H9 (cell line): Measurements from ENCODE around the gene CLCN6. TPM values are rescaled to one million over a fixed set of nuclear protein-coding genes. Genes with fewer than 3 reads are reported as not detected.

Experiments
- DNase-seq: peaks from one replicate; pipeline ENCODE4 v3.0.0-alpha.2; 2017
- H2AFZ ChIP-seq: one replicate; pipeline ENCODE4 v1.6.1; 2013; ENCODE audit warnings: mild to moderate bottlenecking, low read length, control low read depth, moderate library complexity
- H2AK5ac ChIP-seq: 2 replicates; pipeline ENCODE4 v1.6.1; 2013; ENCODE audit warnings: low read length, control low read depth, mixed read lengths; ENCODE audit not compliant: insufficient read length
- H2BK120ac ChIP-seq: one replicate; pipeline ENCODE4 v1.6.1; 2013; ENCODE audit warnings: low read depth, mild to moderate bottlenecking, low read length, control low read depth, inconsistent platforms; ENCODE audit not compliant: poor library complexity, severe bottlenecking
- H2BK12ac ChIP-seq: 2 replicates; pipeline ENCODE4 v1.6.1; 2013; ENCODE audit warnings: low read length, control low read depth, mixed read lengths, low read depth; ENCODE audit not compliant: insufficient read length
- H2BK15ac ChIP-seq: 2 replicates; pipeline ENCODE4 v1.6.1; 2013; ENCODE audit warnings: low read depth, low read length, control low read depth
- H2BK20ac ChIP-seq: one replicate; pipeline ENCODE4 v1.6.1; 2013; ENCODE audit warnings: low read depth, mild to moderate bottlenecking, low read length, control low read depth, inconsistent platforms; ENCODE audit not compliant: poor library complexity, severe bottlenecking
- H2BK5ac ChIP-seq: 2 replicates; pipeline ENCODE4 v1.6.1; 2013; ENCODE audit warnings: low read length, control low read depth, mixed read lengths; ENCODE audit not compliant: insufficient read length
- H3K14ac ChIP-seq: 2 replicates; pipeline ENCODE4 v1.6.1; 2013; ENCODE audit warnings: low read length, control low read depth; ENCODE audit not compliant: insufficient read depth
- H3K18ac ChIP-seq: 2 replicates; pipeline ENCODE4 v1.6.1; 2013; ENCODE audit warnings: low read depth, mild to moderate bottlenecking, mixed read lengths, low read length, control low read depth; ENCODE audit not compliant: insufficient read length
- H3K23ac ChIP-seq: 2 replicates; pipeline ENCODE4 v1.6.1; 2013; ENCODE audit warnings: low read length, control low read depth, mixed read lengths, low read depth; ENCODE audit not compliant: insufficient read length
- H3K23me2 ChIP-seq: 2 replicates; pipeline ENCODE4 v1.6.1; 2013; ENCODE audit warnings: low read depth, mild to moderate bottlenecking, mixed read lengths, low read length, control low read depth; ENCODE audit not compliant: insufficient read length, poor library complexity, severe bottlenecking
- H3K27ac ChIP-seq: 2 replicates; pipeline ENCODE4 v1.5.1; 2013; ENCODE audit warnings: low read length, control low read depth, mixed read lengths, low read depth; ENCODE audit not compliant: insufficient read length
- H3K27me3 ChIP-seq: 2 replicates; pipeline ENCODE4 v1.6.1; 2013; ENCODE audit warnings: low read length, control low read depth, inconsistent platforms; ENCODE audit not compliant: insufficient read depth
- H3K4ac ChIP-seq: 2 replicates; pipeline ENCODE4 v1.6.1; 2013; ENCODE audit warnings: low read depth, mild to moderate bottlenecking, control low read depth, inconsistent platforms, low read length, moderate library complexity
- H3K4me1 ChIP-seq: 2 replicates; pipeline ENCODE4 v1.6.1; 2013; ENCODE audit warnings: low read length, control low read depth, inconsistent platforms; ENCODE audit not compliant: insufficient read depth
- H3K4me2 ChIP-seq: 2 replicates; pipeline ENCODE4 v1.6.1; 2013; ENCODE audit warnings: low read length, control low read depth, mixed read lengths; ENCODE audit not compliant: insufficient read length, insufficient read depth
- H3K56ac ChIP-seq: 2 replicates; pipeline ENCODE4 v1.6.1; 2013; ENCODE audit warnings: low read depth, mild to moderate bottlenecking, mixed read lengths, low read length, control low read depth; ENCODE audit not compliant: insufficient read length
- H3K79me1 ChIP-seq: 2 replicates; pipeline ENCODE4 v1.6.1; 2013; ENCODE audit warnings: low read depth, mild to moderate bottlenecking, moderate library complexity, low read length, control low read depth, inconsistent platforms; ENCODE audit not compliant: insufficient read depth, poor library complexity, severe bottlenecking
- H3K79me2 ChIP-seq: 2 replicates; pipeline ENCODE4 v1.6.1; 2013; ENCODE audit warnings: low read length, control low read depth, inconsistent platforms; ENCODE audit not compliant: insufficient read depth
- H3K9ac ChIP-seq: 2 replicates; pipeline ENCODE4 v1.6.1; 2013; ENCODE audit warnings: low read length, control low read depth, mixed read lengths; ENCODE audit not compliant: insufficient read length; ENCODE audit errors: extremely low read depth
- H3K9me3 ChIP-seq: one replicate; pipeline ENCODE4 v1.6.1; 2013; ENCODE audit warnings: low read depth, low read length, inconsistent platforms; ENCODE audit not compliant: control insufficient read depth
- H3T11ph ChIP-seq: one replicate; pipeline ENCODE4 v1.6.1; 2013; ENCODE audit warnings: mild to moderate bottlenecking, low read length, control low read depth, inconsistent platforms
- H4K20me1 ChIP-seq: one replicate; pipeline ENCODE4 v1.6.1; 2013; ENCODE audit not compliant: control insufficient read depth, insufficient read length, insufficient read depth
- H4K5ac ChIP-seq: 2 replicates; pipeline ENCODE4 v1.6.1; 2013; ENCODE audit warnings: low read depth, mild to moderate bottlenecking, mixed read lengths, low read length, control low read depth; ENCODE audit not compliant: insufficient read length
- H4K8ac ChIP-seq: replicated peaks from 2 replicates; pipeline ENCODE4 v1.6.1; 2013; ENCODE audit warnings: low read length, control low read depth, mixed read lengths, low read depth; ENCODE audit not compliant: insufficient read length
- H4K91ac ChIP-seq: 2 replicates; pipeline ENCODE4 v1.6.1; 2013; ENCODE audit warnings: low read depth, mild to moderate bottlenecking, moderate library complexity, mixed read lengths, low read length, control low read depth; ENCODE audit not compliant: insufficient read length
- H3K27ac Mint-ChIP-seq, 3 experiments: 2 replicates in 2 of 3; 3 replicates in 1 of 3; pipeline ENCODE4 v1.8.0; 2020 to 2021; ENCODE audit warnings: mixed read lengths in 3 of 3, mild to moderate bottlenecking in 1 of 3, moderate library complexity in 1 of 3
- H3K27me3 Mint-ChIP-seq: 2 replicates; pipeline ENCODE4 v1.8.0; 2021; ENCODE audit warnings: low read depth, mild to moderate bottlenecking, moderate library complexity, mixed read lengths
- H3K36me3 Mint-ChIP-seq, 3 experiments: 2 replicates in 2 of 3; 3 replicates in 1 of 3; pipeline ENCODE4 v1.8.0; 2020 to 2021; ENCODE audit warnings: low read depth in 3 of 3, mixed read lengths in 3 of 3; ENCODE audit not compliant: insufficient read depth in 1 of 3
- H3K4me1 Mint-ChIP-seq, 2 experiments: 2 replicates each; pipeline ENCODE4 v1.8.0; 2020; ENCODE audit warnings: mixed read lengths in 2 of 2
- H3K4me3 Mint-ChIP-seq, 2 experiments: 2 replicates in 1 of 2; 3 replicates in 1 of 2; pipeline ENCODE4 v1.8.0; 2020 to 2021; ENCODE audit warnings: mild to moderate bottlenecking in 2 of 2, mixed read lengths in 2 of 2, moderate library complexity in 1 of 2
- H3K9me3 Mint-ChIP-seq, 2 experiments: 2 replicates in 1 of 2; 3 replicates in 1 of 2; pipeline ENCODE4 v1.8.0; 2020; ENCODE audit warnings: mild to moderate bottlenecking in 2 of 2, mixed read lengths in 2 of 2, moderate library complexity in 1 of 2
- WGBS: extraction: QIAGEN DNeasy Blood & Tissue Kit; methylation state at CpG from one replicate; pipeline ENCODE4 v1.1.7; 2013; ENCODE audit warnings: missing lambda C conversion rate, low lambda C conversion rate, mixed read lengths; ENCODE audit not compliant: insufficient read length; ENCODE audit errors: extremely low coverage; 5-methylcytosine and 5-hydroxymethylcytosine counted together
- total RNA-seq: library from RNA; stranded (reverse); gene quantifications from 2 replicates; pipeline ENCODE4 v1.2.1, GENCODE V29; 2021
- TF ChIP-seq, protein P1 (sequence below): fragments of 200-600 bp; sonication (generic); conservative IDR thresholded peaks from 3 replicates; pipeline ENCODE4 v1.8.0; 2021; ENCODE audit warnings: antibody characterized with exemption, mild to moderate bottlenecking

CLCN6 gene
- total RNA-seq, 1 experiment from 2014 or later: 20.5 TPM

DNA sequence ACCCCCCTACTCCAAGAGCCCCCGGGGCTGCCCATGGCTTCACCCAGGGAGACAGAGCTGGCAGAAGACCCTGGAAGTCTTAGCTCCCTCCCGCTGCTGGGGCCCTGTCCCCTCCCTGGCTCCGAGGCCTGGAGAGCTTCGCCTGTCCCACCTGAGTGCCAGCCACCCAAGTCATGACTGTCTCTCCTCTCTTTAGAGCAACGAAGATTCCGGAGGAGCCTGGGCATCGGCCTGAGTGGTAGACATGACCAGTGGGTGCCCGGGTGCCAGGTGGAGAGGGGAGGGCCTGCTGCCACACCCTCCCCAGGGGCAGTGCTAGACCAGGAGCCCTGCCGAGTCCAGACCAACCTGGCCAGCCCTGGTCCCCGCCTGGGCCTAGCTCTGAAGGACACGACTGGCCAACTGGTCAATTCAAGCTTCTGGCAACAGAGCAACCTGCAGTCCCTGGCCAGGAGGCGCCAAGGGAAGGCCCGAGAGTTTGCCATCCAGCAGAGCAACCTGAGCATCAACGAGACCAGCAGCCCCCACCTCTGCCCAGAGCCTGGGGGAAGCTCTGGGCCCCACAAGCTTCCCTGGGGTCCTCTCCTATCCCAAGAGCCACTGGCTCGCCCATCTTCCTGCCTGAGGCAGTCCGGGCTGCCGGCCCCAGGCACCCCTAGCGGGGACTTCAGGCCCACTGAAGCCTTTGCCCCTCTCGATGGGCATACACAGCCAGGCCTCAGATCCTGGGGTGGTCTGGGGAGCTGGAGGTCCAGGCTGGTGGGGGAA lies 40.1 kb upstream of the CLCN6 start:
- no peak overlapping the region for H2BK120ac ChIP-seq
- no CpG with 5 or more reads among the region's 19 CpGs for WGBS
- TF ChIP-seq, protein P1, sequence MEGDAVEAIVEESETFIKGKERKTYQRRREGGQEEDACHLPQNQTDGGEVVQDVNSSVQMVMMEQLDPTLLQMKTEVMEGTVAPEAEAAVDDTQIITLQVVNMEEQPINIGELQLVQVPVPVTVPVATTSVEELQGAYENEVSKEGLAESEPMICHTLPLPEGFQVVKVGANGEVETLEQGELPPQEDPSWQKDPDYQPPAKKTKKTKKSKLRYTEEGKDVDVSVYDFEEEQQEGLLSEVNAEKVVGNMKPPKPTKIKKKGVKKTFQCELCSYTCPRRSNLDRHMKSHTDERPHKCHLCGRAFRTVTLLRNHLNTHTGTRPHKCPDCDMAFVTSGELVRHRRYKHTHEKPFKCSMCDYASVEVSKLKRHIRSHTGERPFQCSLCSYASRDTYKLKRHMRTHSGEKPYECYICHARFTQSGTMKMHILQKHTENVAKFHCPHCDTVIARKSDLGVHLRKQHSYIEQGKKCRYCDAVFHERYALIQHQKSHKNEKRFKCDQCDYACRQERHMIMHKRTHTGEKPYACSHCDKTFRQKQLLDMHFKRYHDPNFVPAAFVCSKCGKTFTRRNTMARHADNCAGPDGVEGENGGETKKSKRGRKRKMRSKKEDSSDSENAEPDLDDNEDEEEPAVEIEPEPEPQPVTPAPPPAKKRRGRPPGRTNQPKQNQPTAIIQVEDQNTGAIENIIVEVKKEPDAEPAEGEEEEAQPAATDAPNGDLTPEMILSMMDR: no peak
- Mint-ChIP-seq H3K36me3 (no peaks in the 10 kb centered on the region), H3K9me3 (peaks cover 0 to 3% of the 10 kb centered on the region in 2 experiments; a peak in 2 of 5 replicates), H3K27me3 (peaks cover 57% of the 10 kb centered on the region), H3K4me3 (no peak overlapping the region), H3K27ac (no peak overlapping the region), H3K4me1 (peaks cover 10 to 18% of the 10 kb centered on the region in 2 experiments)
- H4K91ac ChIP-seq: no peak overlapping the region
- H3K4ac ChIP-seq: no peak overlapping the region
- H4K20me1 ChIP-seq: no peaks in the 10 kb centered on the region
- H2AFZ ChIP-seq: no peak overlapping the region
- H2BK5ac ChIP-seq: no peak overlapping the region
- no peak overlapping the region for H4K8ac ChIP-seq
- H3K56ac ChIP-seq: no peak overlapping the region
- no peak overlapping the region for H3K27ac ChIP-seq
- H4K5ac ChIP-seq: no peak overlapping the region
- no peaks in the 10 kb centered on the region for H3K79me1 ChIP-seq
- H3K23me2 ChIP-seq: no peaks in the 10 kb centered on the region
- H3K9ac ChIP-seq: no peak overlapping the region
- H2AK5ac ChIP-seq: no peak overlapping the region
- H3K23ac ChIP-seq: no peak overlapping the region
- no peaks in the 10 kb centered on the region for H3K9me3 ChIP-seq
- no peak overlapping the region for H3T11ph ChIP-seq
- no peak overlapping the region for H2BK12ac ChIP-seq
- no peak overlapping the region for H3K18ac ChIP-seq
- DNase-seq: no peak
- no peaks in the 10 kb centered on the region for H3K4me1 ChIP-seq
- H3K79me2 ChIP-seq: no peaks in the 10 kb centered on the region
- H3K14ac ChIP-seq: no peak overlapping the region
- no peak overlapping the region for H3K4me2 ChIP-seq
- peaks cover 11% of the 10 kb centered on the region; the same call in 1 of the 2 replicates for H3K27me3 ChIP-seq
- no peak overlapping the region for H2BK15ac ChIP-seq
- no peak overlapping the region for H2BK20ac ChIP-seq
